HEK293 (cell line): Measurements from ENCODE around the gene NOTCH3.

ENCODE experiments used
- BCL11A ChIP-seq: fragments of 450-650 bp; formaldehyde crosslinking; IDR thresholded peaks from 2 replicates; pipeline ENCODE4 v1.5.1; 2016; ENCODE audit warnings: low read depth, missing biosample characterization, missing genetic modification characterization
- ZBTB1 ChIP-seq: fragments of 450-650 bp; formaldehyde crosslinking; IDR thresholded peaks from 2 replicates; pipeline ENCODE4 v1.5.1; 2016; ENCODE audit warnings: missing biosample characterization, missing genetic modification characterization
- TF ChIP-seq, protein P1 (sequence below): fragments of 450-650 bp; formaldehyde crosslinking; IDR thresholded peaks from 2 replicates; pipeline ENCODE4 v1.5.1; 2016; ENCODE audit warnings: missing biosample characterization, missing genetic modification characterization
- TF ChIP-seq, protein P2 (sequence below): fragments of 450-650 bp; formaldehyde crosslinking; IDR thresholded peaks from 2 replicates; pipeline ENCODE4 v1.5.1; 2016; ENCODE audit warnings: missing biosample characterization, missing genetic modification characterization, borderline replicate concordance

DNA sequence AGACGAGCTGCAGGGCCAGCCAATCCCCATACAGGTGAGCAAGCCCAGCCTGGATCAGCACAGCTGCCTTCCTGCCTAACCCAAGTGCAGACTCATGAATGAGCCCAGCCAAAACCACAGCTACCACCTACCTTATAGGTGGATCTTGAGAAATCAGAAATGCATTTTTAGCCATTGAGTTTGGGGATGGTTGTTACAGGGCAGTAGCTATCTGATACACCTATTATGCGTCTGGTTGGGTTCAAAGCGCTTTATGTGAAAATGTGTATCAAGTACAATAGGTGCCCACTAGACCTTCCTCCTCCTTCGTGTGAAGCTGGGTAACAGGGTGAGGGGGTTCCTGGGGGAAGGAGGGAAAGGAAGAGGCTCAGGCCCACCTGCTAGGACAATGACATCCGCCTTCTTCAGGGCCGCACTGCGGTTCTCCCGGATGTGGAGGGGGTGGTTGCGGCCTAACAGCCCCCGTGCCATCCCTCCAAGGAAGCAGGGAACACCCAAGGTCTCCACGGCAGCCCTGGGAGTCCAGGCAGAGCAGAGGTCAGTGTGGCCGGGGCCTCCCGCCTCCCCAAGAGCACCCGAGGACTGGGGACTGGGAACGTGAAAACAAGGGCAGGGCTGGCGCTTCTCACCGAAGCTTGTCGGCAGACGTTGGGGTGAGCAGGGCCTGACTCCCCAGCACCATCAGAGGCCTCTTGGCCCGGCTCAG is 81.9 kb downstream of the NOTCH3 start:
- TF ChIP-seq BCL11A (tag by site-specific recombination) (no peak), ZBTB1 (tag by site-specific recombination) (no peak)
- TF ChIP-seq, protein P1, sequence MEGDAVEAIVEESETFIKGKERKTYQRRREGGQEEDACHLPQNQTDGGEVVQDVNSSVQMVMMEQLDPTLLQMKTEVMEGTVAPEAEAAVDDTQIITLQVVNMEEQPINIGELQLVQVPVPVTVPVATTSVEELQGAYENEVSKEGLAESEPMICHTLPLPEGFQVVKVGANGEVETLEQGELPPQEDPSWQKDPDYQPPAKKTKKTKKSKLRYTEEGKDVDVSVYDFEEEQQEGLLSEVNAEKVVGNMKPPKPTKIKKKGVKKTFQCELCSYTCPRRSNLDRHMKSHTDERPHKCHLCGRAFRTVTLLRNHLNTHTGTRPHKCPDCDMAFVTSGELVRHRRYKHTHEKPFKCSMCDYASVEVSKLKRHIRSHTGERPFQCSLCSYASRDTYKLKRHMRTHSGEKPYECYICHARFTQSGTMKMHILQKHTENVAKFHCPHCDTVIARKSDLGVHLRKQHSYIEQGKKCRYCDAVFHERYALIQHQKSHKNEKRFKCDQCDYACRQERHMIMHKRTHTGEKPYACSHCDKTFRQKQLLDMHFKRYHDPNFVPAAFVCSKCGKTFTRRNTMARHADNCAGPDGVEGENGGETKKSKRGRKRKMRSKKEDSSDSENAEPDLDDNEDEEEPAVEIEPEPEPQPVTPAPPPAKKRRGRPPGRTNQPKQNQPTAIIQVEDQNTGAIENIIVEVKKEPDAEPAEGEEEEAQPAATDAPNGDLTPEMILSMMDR, result no peak
- TF ChIP-seq, protein P2, sequence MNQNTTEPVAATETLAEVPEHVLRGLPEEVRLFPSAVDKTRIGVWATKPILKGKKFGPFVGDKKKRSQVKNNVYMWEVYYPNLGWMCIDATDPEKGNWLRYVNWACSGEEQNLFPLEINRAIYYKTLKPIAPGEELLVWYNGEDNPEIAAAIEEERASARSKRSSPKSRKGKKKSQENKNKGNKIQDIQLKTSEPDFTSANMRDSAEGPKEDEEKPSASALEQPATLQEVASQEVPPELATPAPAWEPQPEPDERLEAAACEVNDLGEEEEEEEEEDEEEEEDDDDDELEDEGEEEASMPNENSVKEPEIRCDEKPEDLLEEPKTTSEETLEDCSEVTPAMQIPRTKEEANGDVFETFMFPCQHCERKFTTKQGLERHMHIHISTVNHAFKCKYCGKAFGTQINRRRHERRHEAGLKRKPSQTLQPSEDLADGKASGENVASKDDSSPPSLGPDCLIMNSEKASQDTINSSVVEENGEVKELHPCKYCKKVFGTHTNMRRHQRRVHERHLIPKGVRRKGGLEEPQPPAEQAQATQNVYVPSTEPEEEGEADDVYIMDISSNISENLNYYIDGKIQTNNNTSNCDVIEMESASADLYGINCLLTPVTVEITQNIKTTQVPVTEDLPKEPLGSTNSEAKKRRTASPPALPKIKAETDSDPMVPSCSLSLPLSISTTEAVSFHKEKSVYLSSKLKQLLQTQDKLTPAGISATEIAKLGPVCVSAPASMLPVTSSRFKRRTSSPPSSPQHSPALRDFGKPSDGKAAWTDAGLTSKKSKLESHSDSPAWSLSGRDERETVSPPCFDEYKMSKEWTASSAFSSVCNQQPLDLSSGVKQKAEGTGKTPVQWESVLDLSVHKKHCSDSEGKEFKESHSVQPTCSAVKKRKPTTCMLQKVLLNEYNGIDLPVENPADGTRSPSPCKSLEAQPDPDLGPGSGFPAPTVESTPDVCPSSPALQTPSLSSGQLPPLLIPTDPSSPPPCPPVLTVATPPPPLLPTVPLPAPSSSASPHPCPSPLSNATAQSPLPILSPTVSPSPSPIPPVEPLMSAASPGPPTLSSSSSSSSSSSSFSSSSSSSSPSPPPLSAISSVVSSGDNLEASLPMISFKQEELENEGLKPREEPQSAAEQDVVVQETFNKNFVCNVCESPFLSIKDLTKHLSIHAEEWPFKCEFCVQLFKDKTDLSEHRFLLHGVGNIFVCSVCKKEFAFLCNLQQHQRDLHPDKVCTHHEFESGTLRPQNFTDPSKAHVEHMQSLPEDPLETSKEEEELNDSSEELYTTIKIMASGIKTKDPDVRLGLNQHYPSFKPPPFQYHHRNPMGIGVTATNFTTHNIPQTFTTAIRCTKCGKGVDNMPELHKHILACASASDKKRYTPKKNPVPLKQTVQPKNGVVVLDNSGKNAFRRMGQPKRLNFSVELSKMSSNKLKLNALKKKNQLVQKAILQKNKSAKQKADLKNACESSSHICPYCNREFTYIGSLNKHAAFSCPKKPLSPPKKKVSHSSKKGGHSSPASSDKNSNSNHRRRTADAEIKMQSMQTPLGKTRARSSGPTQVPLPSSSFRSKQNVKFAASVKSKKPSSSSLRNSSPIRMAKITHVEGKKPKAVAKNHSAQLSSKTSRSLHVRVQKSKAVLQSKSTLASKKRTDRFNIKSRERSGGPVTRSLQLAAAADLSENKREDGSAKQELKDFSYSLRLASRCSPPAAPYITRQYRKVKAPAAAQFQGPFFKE (tag by site-specific recombination), result no peak
